Measurements from ENCODE around the gene WDR45B.
"Not testable (repeated sequence)": the region's sequence is repeated elsewhere in the genome, so short reads cannot be mapped to it uniquely, and the experiment has no call there.

The WDR45B gene

DNA sequence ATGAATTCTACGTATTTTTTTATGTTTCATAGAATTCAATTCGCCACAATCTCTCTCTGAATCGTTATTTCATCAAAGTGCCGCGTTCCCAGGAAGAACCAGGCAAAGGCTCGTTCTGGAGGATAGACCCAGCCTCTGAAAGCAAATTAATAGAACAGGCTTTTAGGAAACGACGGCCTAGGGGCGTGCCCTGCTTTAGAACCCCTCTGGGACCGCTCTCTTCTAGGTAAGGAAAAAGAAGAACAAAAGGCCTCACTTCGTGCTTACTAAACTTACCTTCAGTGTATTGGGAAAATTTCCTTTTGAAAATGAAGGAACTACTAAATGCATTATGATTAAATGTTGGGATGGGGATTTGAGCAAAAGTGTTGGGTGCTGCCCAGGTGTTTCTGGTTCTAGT is 65.5 kb downstream of the WDR45B start:
- no peak for DNase-seq (ENCODE audit: low read depth)

DNA sequence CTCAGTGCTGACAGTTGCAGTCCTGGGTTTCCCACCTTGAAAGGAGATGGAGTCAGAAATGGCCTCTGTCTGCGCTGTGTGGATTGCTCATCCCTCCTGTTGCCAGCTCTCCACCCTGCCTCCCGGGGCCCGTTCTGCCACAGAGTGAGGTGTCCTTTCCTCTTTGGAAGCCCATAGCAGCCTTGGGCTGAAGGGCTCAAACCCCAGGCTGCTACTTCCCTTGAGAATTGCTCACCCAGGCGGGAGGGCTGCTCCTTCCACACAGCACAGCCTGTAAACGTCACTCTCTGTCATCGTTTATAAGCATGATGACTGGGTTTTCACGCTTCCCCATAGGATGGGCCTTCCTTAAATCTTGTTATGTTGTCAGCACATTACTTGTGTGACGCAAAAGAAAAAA is 66.0 kb downstream of the WDR45B start:
- no peak for DNase-seq (ENCODE audit: low read depth)

GRCh38 chr17:82579969-82580368 is 68.3 kb downstream of the WDR45B start:
- DNase-seq (ENCODE audit: low read depth): not testable (repeated sequence)

DNA sequence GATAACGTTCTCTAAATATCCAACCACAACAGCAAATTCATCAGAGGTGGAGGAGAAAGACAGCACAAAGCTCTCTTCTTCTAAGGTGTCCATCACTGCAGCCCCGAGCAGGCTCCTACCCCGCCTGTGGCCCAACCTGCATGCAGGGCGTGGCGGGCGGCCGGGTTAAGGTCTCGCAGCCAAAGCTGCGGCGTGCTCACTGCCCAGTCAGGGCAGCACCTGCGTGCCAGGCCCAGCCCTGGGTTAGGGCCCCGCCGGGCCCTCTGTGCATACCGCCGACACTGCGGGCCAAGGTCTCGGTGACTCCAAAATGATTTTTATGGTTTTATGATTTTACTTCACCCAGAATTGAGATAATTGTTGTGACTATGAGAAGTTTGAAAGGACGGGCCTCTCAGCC is 70.9 kb downstream of the WDR45B start:
- DNase-seq (ENCODE audit: low read depth): no peak

GRCh38 chr17:82575581-82576221 is 72.5 kb downstream of the WDR45B start:
- not testable (repeated sequence) for DNase-seq (ENCODE audit: low read depth)

GRCh38 chr17:82574041-82574440 is 74.2 kb downstream of the WDR45B start:
- DNase-seq (ENCODE audit: low read depth): no peak

- no peak for DNase-seq (ENCODE audit: low read depth)
Observed at GRCh38 chr17:82571855-82572254, 76.4 kb downstream of the WDR45B start.

DNA sequence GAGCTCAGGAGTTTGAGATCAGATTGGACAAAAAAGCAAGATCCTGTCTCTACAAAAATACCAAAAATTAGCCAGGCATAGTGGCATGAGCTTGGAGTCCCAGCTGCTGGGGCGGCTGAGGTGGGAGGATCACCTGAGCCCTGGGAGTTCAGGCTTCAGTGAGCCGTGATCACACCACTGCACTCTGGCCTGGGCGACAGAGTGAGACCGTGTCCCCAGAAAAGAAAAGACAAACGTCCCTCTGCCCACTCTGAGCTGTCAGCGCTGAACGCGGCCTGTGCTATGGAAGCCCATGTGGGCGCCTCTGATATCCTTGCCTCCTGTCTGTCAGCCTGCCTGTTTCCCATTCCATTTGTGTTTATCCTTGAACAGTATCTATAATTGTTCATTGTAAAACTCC is 78.0 kb downstream of the WDR45B start:
- no peak for DNase-seq (ENCODE audit: low read depth)

DNA sequence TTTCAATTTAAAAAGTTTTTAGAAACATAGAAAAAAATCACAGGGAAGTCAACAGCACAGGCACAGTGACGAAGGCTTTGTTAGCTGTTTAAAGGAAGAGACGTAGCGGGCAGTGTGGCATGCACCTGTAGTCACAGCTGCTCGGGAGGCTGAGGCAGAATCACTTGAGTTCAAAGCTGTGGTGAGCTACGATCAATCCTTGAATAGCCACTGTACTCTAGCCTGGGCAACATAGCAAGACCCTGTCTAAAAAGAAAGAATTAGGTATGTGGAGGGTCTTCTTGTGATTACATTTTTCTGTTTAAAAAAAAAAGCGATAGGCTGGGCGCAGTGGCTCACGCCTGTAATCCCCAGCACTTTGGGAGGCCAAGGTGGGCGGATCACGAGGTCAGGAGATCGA is 78.6 kb downstream of the WDR45B start:
- DNase-seq (ENCODE audit: low read depth): no peak

DNA sequence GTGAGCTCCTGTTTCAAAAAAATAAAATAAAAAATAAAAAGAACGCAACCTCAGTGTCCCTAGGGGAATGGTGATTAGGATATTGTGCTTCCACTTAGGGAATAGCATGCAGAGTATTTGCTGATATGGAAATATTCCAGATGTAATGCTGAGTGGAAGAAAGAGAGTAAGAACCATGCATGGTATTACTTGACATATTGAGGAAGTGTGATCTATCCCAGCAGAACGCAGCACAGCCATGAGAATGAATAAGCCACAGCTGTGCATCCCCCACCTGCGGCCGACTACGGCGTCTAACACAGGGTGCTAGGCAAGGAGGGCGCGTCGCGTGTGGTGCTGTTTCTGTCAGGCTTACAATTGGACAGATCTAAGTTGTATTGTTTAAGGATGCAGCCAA is 79.2 kb downstream of the WDR45B start:
- no peak for DNase-seq (ENCODE audit: low read depth)

- no peak for DNase-seq (ENCODE audit: low read depth)
Observed at GRCh38 chr17:82567286-82567685, 81.0 kb downstream of the WDR45B start.

- no peak for DNase-seq (ENCODE audit: low read depth)
Observed at GRCh38 chr17:82566129-82566960, 81.9 kb downstream of the WDR45B start.

GRCh38 chr17:82565551-82565950 is 82.7 kb downstream of the WDR45B start:
- DNase-seq (ENCODE audit: low read depth): no peak
